ENCODE data around the gene FBXO24.

FBXO24 gene

DNA sequence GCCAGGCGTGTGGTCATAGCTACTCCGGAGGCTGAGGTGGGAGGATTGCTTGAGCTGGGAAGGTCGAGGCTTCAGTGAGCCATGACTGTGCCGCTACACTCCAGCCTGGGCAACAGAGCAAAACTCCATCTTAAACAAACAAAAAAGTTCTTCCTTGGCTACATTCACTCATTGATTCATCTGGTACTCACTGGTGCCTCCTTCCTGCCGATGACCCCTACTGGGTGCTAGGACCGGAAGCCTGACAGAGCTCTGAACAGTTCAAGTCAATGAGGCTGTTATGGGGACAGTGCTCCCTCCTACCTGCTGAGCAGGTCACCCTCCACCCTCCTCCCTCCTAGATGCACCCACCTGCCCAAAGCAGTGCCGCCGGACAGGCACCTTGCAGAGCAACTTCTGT, 21.0 kb downstream of the FBXO24 start:
- no peaks in the 10 kb centered on the region for H3K9me3 ChIP-seq (ENCODE audit: low read length)
- no peak overlapping the region for H3K27ac ChIP-seq (ENCODE audit: low read depth, low read length, poor library complexity, severe bottlenecking)
- no peak overlapping the region for H3K4me3 ChIP-seq (ENCODE audit: low read depth, low read length, poor library complexity, severe bottlenecking)
- no peaks in the 10 kb centered on the region for H3K9me2 ChIP-seq (ENCODE audit: low read depth, low read length)
- H3K36me3 ChIP-seq (ENCODE audit: insufficient read depth, low read length), result no peaks in the 10 kb centered on the region
- H3F3A ChIP-seq (ENCODE audit: insufficient read depth, low read length), result no peaks in the 10 kb centered on the region
- TF ChIP-seq EZH2 (IDR thresholded peaks at IDR 0.05; ENCODE audit: borderline replicate concordance, low read length), result no peak
- TF ChIP-seq, protein P1, sequence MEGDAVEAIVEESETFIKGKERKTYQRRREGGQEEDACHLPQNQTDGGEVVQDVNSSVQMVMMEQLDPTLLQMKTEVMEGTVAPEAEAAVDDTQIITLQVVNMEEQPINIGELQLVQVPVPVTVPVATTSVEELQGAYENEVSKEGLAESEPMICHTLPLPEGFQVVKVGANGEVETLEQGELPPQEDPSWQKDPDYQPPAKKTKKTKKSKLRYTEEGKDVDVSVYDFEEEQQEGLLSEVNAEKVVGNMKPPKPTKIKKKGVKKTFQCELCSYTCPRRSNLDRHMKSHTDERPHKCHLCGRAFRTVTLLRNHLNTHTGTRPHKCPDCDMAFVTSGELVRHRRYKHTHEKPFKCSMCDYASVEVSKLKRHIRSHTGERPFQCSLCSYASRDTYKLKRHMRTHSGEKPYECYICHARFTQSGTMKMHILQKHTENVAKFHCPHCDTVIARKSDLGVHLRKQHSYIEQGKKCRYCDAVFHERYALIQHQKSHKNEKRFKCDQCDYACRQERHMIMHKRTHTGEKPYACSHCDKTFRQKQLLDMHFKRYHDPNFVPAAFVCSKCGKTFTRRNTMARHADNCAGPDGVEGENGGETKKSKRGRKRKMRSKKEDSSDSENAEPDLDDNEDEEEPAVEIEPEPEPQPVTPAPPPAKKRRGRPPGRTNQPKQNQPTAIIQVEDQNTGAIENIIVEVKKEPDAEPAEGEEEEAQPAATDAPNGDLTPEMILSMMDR (IDR thresholded peaks at IDR 0.05; ENCODE audit: low read length), result no peak
- H4K20me1 ChIP-seq (ENCODE audit: insufficient read depth, low read length), result no peaks in the 10 kb centered on the region
- no peaks in the 10 kb centered on the region; the same call in 1 of the 2 replicates for H3K27me3 ChIP-seq (ENCODE audit: insufficient read depth, low read length)
- no peaks in the 10 kb centered on the region for H3K79me2 ChIP-seq (ENCODE audit: insufficient read depth, low read length)
- H3K4me1 ChIP-seq (ENCODE audit: insufficient read depth, low read length, severe bottlenecking), result peaks cover 16% of the 10 kb centered on the region
- H2AFZ ChIP-seq (ENCODE audit: low read length), result no peak overlapping the region
- H3K9ac ChIP-seq (ENCODE audit: low read length), result no peak overlapping the region
- H3K4me2 ChIP-seq (ENCODE audit: low read length), result no peak overlapping the region

DNA sequence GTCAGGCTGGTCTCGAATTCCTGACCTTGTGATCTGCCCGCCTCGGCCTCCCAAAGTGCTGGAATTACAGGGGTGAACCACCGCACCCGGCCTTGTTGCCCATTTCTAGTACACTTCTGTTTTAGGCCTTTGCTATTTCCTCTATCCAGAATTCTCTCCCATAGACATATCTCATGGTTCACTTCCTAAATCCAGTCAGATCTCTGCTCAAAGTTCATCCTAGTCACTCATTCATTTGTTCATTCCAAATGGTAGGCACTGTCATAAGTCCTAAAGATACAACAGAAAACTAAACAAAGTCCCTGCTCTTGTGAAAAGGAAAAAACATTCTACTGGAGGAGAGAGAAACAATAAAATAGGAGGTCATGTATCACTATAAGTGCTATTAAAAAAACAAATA, 23.8 kb downstream of the FBXO24 start:
- Histone ChIP-seq H3K9me2 (ENCODE audit: low read depth, low read length) (no peaks in the 10 kb centered on the region), H3K9ac (ENCODE audit: low read length) (no peak overlapping the region), H3F3A (ENCODE audit: insufficient read depth, low read length) (no peaks in the 10 kb centered on the region), H3K4me3 (ENCODE audit: low read depth, low read length, poor library complexity, severe bottlenecking) (no peak overlapping the region), H3K36me3 (ENCODE audit: insufficient read depth, low read length) (no peaks in the 10 kb centered on the region), H3K27ac (ENCODE audit: low read depth, low read length, poor library complexity, severe bottlenecking) (no peak overlapping the region), H2AFZ (ENCODE audit: low read length) (no peak overlapping the region), H3K27me3 (ENCODE audit: insufficient read depth, low read length) (no peaks in the 10 kb centered on the region; the same call in 1 of the 2 replicates), H3K4me2 (ENCODE audit: low read length) (no peak overlapping the region), H3K9me3 (ENCODE audit: low read length) (no peaks in the 10 kb centered on the region), H3K4me1 (ENCODE audit: insufficient read depth, low read length, severe bottlenecking) (peaks cover 13% of the 10 kb centered on the region), H4K20me1 (ENCODE audit: insufficient read depth, low read length) (no peaks in the 10 kb centered on the region), H3K79me2 (ENCODE audit: insufficient read depth, low read length) (no peaks in the 10 kb centered on the region)
- TF ChIP-seq, protein P1 (IDR thresholded peaks at IDR 0.05; ENCODE audit: low read length), result no peak
- no peak for TF ChIP-seq EZH2 (IDR thresholded peaks at IDR 0.05; ENCODE audit: borderline replicate concordance, low read length)

DNA sequence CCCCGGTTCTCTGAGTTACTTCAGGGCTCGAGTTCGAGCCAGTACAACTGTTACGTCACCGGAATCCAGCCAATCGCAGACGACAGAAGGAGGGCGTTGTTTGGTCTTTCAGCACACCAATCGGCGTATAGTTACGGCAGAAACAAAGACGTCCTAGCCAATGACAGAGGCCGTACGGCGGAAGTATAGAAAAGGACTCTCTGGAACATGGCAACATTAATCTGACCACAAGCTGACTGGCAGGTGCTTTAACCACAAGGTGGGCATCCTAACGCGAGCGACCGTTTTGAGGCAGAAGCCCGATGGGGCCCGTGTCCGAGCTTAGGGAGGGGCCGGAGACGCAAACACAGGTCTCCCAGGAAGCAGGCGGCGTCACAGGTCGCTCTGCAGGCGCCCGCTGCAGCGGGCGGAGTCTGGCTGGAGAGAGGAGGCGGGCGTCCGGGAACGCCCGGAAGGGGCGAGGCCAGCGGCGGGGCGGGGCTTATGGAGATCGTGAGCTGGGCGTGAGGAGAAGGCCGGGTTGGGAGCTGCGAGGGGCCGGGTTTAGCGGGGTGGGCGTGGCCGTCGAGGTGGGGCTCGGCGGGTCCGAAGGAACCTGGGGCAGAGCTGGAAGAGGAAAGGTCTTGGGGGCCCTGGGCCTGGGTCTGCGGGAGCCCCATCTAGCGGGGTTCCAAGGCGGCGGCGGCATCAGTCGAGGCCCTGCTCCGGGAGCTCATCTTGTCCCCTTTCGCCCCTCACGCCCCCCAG, 26.0 kb downstream of the FBXO24 start, which contains the start of gene MOSPD3:
TSS of gene MOSPD3 (plus strand) at position 558 of the 747 bp plus-strand sequence. CDS start 252 bp downstream, outside the sequence.
- Histone ChIP-seq H3K9me2 (ENCODE audit: low read depth, low read length) (no peaks in the 10 kb centered on the region), H3K4me3 (ENCODE audit: low read depth, low read length, poor library complexity, severe bottlenecking) (peak within 1 kb of the TSS; percentile 63), H3F3A (ENCODE audit: insufficient read depth, low read length) (no peaks in the 10 kb centered on the region), H4K20me1 (ENCODE audit: insufficient read depth, low read length) (no peaks in the 10 kb centered on the region), H3K4me2 (ENCODE audit: low read length) (peak within 1 kb of the TSS; percentile 71), H3K79me2 (ENCODE audit: insufficient read depth, low read length) (no peaks in the 10 kb centered on the region), H3K27ac (ENCODE audit: low read depth, low read length, poor library complexity, severe bottlenecking) (peak within 1 kb of the TSS; percentile 85), H3K9me3 (ENCODE audit: low read length) (no peaks in the 10 kb centered on the region), H2AFZ (ENCODE audit: low read length) (peak within 1 kb of the TSS; percentile 81; the same call in 1 of the 2 replicates), H3K36me3 (ENCODE audit: insufficient read depth, low read length) (no peaks in the 10 kb centered on the region), H3K9ac (ENCODE audit: low read length) (peak within 1 kb of the TSS; percentile 68), H3K27me3 (ENCODE audit: insufficient read depth, low read length) (no peaks in the 10 kb centered on the region), H3K4me1 (ENCODE audit: insufficient read depth, low read length, severe bottlenecking) (peaks cover 7% of the 10 kb centered on the region)
- TF ChIP-seq, protein P1 (IDR thresholded peaks at IDR 0.05; ENCODE audit: low read length), result no peak
- TF ChIP-seq EZH2 (IDR thresholded peaks at IDR 0.05; ENCODE audit: borderline replicate concordance, low read length), result no peak

Measured in OCI-LY1 (cell line).